OCI-LY1 (cell line): ENCODE results near the gene ESRP2.

ENCODE experiments used
- CTCF ChIP-seq: fragments of 200-600 bp; sonication (generic), shearing (Covaris generic); IDR thresholded peaks from 2 replicates; pipeline ENCODE4 v1.5.1; 2017; ENCODE audit warnings: mild to moderate bottlenecking, antibody characterized with exemption, low read length, moderate library complexity, mixed read lengths
- EZH2 ChIP-seq: fragments of 200-600 bp; sonication (generic), shearing (Covaris generic); IDR thresholded peaks from 2 replicates; pipeline ENCODE4 v1.8.0; 2017; ENCODE audit warnings: borderline replicate concordance, mixed run types, mild to moderate bottlenecking, antibody characterized with exemption, low read length, moderate library complexity, mixed read lengths

- TF ChIP-seq CTCF (no peak), EZH2 (no peak)
Measured at GRCh38 chr16:68263559-68264127, 27.7 kb upstream of the ESRP2 start.
